ENCODE results near the gene NOP14. TPM values are rescaled to one million over a fixed set of nuclear protein-coding genes. Genes with fewer than 3 reads are reported as not detected.

NOP14 gene
- total and polyA plus RNA-seq, 2 experiments from 2014 or later = 29.9 to 38.7 TPM

GRCh38 chr4:2963966-2964471 lies 813 bp upstream of the NOP14 start:
- H3K36me3 ChIP-seq (ENCODE audit: insufficient read depth) = no peaks in the 10 kb centered on the region
- Mint-ChIP-seq H3K4me1 (peaks cover 18% of the 10 kb centered on the region), H3K4me3 (peak overlapping the region; percentile 89), H3K27me3 (ENCODE audit: insufficient read depth, low read depth, poor library complexity) (peaks cover 10% of the 10 kb centered on the region), H3K27ac (no peak overlapping the region), H3K36me3 (ENCODE audit: low read depth) (peaks cover 16% of the 10 kb centered on the region), H3K9me3 (peaks cover 4% of the 10 kb centered on the region; the same call in 1 of the 3 replicates)
- TF ChIP-seq ZNF462 (CRISPR knock-in tag; IDR thresholded peaks at IDR 0.05) = no peak
- TF ChIP-seq EZH2phosphoT487 (IDR thresholded peaks at IDR 0.05; ENCODE audit: unreplicated experiment) = no peak
- TF ChIP-seq, protein P1, sequence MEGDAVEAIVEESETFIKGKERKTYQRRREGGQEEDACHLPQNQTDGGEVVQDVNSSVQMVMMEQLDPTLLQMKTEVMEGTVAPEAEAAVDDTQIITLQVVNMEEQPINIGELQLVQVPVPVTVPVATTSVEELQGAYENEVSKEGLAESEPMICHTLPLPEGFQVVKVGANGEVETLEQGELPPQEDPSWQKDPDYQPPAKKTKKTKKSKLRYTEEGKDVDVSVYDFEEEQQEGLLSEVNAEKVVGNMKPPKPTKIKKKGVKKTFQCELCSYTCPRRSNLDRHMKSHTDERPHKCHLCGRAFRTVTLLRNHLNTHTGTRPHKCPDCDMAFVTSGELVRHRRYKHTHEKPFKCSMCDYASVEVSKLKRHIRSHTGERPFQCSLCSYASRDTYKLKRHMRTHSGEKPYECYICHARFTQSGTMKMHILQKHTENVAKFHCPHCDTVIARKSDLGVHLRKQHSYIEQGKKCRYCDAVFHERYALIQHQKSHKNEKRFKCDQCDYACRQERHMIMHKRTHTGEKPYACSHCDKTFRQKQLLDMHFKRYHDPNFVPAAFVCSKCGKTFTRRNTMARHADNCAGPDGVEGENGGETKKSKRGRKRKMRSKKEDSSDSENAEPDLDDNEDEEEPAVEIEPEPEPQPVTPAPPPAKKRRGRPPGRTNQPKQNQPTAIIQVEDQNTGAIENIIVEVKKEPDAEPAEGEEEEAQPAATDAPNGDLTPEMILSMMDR (conservative IDR thresholded peaks at IDR 0.05; ENCODE audit: low read depth in 2 of 2) = no peak
- no peak for TF ChIP-seq CREB1 (CRISPR knock-in tag; IDR thresholded peaks at IDR 0.05; ENCODE audit: low read depth)
- no peak for TF ChIP-seq JUNB (IDR thresholded peaks at IDR 0.05; ENCODE audit: unreplicated experiment)
- TF ChIP-seq POLR2AphosphoS5 (IDR thresholded peaks at IDR 0.05; ENCODE audit: low read depth) = no peak
- no peak for TF ChIP-seq STAT1 (IDR thresholded peaks at IDR 0.05; ENCODE audit: unreplicated experiment)
- no peak for TF ChIP-seq NANOG (IDR thresholded peaks at IDR 0.05; ENCODE audit: borderline replicate concordance)
- no peak for TF ChIP-seq ZNF331 (CRISPR knock-in tag; IDR thresholded peaks at IDR 0.05; ENCODE audit: low read depth)
- TF ChIP-seq ETS1 (IDR thresholded peaks at IDR 0.05) = no peak
- no peak for TF ChIP-seq EZH2 (IDR thresholded peaks at IDR 0.05; ENCODE audit: low read depth, unreplicated experiment)
- peak overlapping the region; percentile 76 for H3K4me3 ChIP-seq
- 0 out of 2 replicates have a peak, but pooled peaks cover 3% of the 10 kb centered on the region for H3K4me1 ChIP-seq (ENCODE audit: insufficient read depth)
- peak overlapping the region; percentile 93 for H2AFZ ChIP-seq
- ATAC-seq = peak; percentile 15
- H3K27ac ChIP-seq (ENCODE audit: low read depth) = no peak overlapping the region
- peak overlapping the region; percentile 90 for H3K4me2 ChIP-seq
- H3K27me3 ChIP-seq (ENCODE audit: insufficient read depth) = peaks cover 11% of the 10 kb centered on the region
- DNase-seq (ENCODE audit: low spot score) = no peak
- H3K79me2 ChIP-seq (replicated peaks; ENCODE audit: insufficient read depth) = peaks cover 31% of the 10 kb centered on the region
- H3F3A ChIP-seq (replicated peaks; ENCODE audit: low read depth) = peaks cover 14% of the 10 kb centered on the region
- H3K9me2 ChIP-seq (ENCODE audit: insufficient read depth) = no peaks in the 10 kb centered on the region
- peaks cover 7% of the 10 kb centered on the region for H4K20me1 ChIP-seq (replicated peaks; ENCODE audit: insufficient read depth)

Measured in GM23338 (cell line).